ENCODE data around the gene SARS1.

The SARS1 gene

GRCh38 chr1:109266965-109267364, 53.2 kb downstream of the SARS1 start:
- TF ChIP-seq CTCF (IDR thresholded peaks at IDR 0.05; ENCODE audit: control insufficient read depth, extremely low read depth, insufficient read depth), result no peak
- H3K4me3 ChIP-seq (ENCODE audit: low read depth, low read length), result no peak overlapping the region
- DNase-seq (ENCODE audit: low read depth), result no peak

- no peak for DNase-seq (ENCODE audit: low read depth)
- no peak overlapping the region for H3K4me3 ChIP-seq (ENCODE audit: low read depth, low read length)
- TF ChIP-seq CTCF (IDR thresholded peaks at IDR 0.05; ENCODE audit: control insufficient read depth, extremely low read depth, insufficient read depth), result no peak
Observed at GRCh38 chr1:109267743-109268300, 54.1 kb downstream of the SARS1 start.

GRCh38 chr1:109268431-109269211, 54.9 kb downstream of the SARS1 start:
- no peak for DNase-seq (ENCODE audit: low read depth)
- no peak overlapping the region for H3K4me3 ChIP-seq (ENCODE audit: low read depth, low read length)
- TF ChIP-seq CTCF (IDR thresholded peaks at IDR 0.05; ENCODE audit: control insufficient read depth, extremely low read depth, insufficient read depth), result no peak

DNA sequence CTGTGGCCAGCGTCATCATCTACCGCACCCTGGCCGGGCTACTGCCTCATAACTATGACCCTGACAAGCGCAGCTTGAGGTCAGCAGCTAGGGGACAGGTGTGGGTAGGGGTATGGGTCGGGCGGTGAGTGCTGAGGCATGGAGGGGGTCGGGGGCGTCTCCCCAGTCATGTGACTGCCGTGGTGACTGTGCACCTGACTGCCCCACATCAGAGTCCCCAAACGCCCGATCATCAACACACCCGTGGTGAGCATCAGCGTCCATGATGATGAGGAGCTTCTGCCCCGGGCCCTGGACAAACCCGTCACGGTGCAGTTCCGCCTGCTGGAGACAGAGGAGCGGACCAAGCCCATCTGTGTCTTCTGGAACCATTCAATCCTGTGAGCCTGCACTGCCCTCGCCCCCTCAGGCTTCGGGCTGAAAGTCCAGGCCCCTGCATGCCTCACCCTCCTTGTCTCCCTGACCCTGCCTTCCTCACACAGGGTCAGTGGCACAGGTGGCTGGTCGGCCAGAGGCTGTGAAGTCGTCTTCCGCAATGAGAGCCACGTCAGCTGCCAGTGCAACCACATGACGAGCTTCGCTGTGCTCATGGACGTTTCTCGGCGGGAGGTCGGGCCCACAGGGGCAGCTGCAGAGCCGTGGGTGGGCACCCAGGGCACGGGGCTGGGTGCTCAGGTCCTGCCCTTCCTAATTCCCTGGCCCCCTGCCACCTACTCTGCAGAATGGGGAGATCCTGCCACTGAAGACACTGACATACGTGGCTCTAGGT, 55.7 kb downstream of the SARS1 start:
- no peak overlapping the region for H3K4me3 ChIP-seq (ENCODE audit: low read depth, low read length)
- no peak for TF ChIP-seq CTCF (IDR thresholded peaks at IDR 0.05; ENCODE audit: control insufficient read depth, extremely low read depth, insufficient read depth)
- DNase-seq (ENCODE audit: low read depth), result no peak

DNA sequence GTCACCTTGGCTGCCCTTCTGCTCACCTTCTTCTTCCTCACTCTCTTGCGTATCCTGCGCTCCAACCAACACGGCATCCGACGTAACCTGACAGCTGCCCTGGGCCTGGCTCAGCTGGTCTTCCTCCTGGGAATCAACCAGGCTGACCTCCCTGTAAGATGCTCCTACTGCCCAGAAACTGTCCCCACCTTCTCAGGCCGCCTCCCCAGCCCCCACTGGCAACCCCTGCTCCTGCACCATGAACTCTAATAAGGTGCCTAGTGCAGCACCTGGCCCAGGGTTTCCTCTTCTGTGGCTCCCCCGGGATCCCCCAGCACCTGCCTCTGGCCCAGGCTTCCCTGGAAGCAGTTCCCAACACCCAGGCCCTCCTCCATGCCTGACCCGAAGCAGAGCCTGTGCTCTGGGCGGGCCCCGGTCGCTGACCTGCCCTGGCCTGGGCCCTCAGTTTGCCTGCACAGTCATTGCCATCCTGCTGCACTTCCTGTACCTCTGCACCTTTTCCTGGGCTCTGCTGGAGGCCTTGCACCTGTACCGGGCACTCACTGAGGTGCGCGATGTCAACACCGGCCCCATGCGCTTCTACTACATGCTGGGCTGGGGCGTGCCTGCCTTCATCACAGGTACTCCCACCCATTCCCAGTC, 56.4 kb downstream of the SARS1 start:
- no peak for TF ChIP-seq CTCF (IDR thresholded peaks at IDR 0.05; ENCODE audit: control insufficient read depth, extremely low read depth, insufficient read depth)
- no peak for DNase-seq (ENCODE audit: low read depth)
- H3K4me3 ChIP-seq (ENCODE audit: low read depth, low read length), result no peak overlapping the region

DNA sequence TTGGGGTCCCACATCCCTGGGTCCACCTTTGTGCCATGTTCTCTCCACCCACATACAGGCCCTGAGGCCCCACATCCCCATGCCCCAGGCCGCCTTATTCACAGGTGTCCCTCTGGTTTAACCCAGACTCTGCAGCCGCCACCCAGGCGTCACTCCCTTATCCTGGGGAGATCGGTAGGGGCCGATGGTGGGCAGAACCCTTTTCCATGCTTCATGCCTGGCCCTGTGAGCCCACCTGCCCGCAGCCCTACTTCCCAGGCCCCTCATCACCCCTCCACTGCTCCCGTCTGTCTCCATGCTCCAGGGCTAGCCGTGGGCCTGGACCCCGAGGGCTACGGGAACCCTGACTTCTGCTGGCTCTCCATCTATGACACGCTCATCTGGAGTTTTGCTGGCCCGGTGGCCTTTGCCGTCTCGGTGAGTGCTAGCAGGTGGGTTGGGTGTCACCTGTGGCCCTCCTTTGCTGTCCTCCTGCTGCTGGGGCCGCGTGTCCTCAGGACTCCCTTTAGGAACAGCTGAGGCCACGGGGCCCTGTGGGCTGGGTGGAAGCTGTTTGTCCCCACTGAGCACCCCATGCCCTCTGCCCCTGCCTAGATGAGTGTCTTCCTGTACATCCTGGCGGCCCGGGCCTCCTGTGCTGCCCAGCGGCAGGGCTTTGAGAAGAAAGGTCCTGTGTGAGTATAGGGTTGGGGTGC, 57.1 kb downstream of the SARS1 start:
- no peak overlapping the region for H3K4me3 ChIP-seq (ENCODE audit: low read depth, low read length)
- TF ChIP-seq CTCF (IDR thresholded peaks at IDR 0.05; ENCODE audit: control insufficient read depth, extremely low read depth, insufficient read depth), result no peak
- DNase-seq (ENCODE audit: low read depth), result no peak

Measured in LNCaP clone FGC (cell line).